Gastroesophageal sphincter (tissue), 4 donors: Measurements from ENCODE around the gene SV2C. TPM values are rescaled to one million over a fixed set of nuclear protein-coding genes. Genes with fewer than 3 reads are reported as not detected.

Source experiments
- ATAC-seq: fragments of 150-250 bp; one replicate; pipeline ENCODE4 v1.9.1; 2016; ENCODE audit warnings: mild to moderate bottlenecking, moderate library complexity
- H3K27ac ChIP-seq, 4 donors: fragments of 200-600 bp; sonication (generic) in 3 of 4; 1 replicate in 3 of 4; 2 replicates in 1 of 4; pipeline ENCODE4 v1.5.1; 2016 to 2019
- H3K27me3 ChIP-seq: fragments of 200-600 bp; sonication (generic); one replicate; pipeline ENCODE4 v1.5.1; 2019
- H3K36me3 ChIP-seq, 2 donors: fragments of 200-600 bp; sonication (generic); one replicate each; pipeline ENCODE4 v1.5.1; 2019; ENCODE audit warnings: control low read depth in 1 of 2
- H3K4me1 ChIP-seq, 3 donors: fragments of 200-600 bp; sonication (generic); 1 replicate in 2 of 3; 2 replicates in 1 of 3; pipeline ENCODE4 v1.5.1; 2016 to 2019; ENCODE audit warnings: control low read depth in 2 of 3
- H3K4me3 ChIP-seq, 2 donors: fragments of 200-600 bp; sonication (generic); one replicate each; pipeline ENCODE4 v1.5.1; 2019; ENCODE audit warnings: mild to moderate bottlenecking in 1 of 2, moderate library complexity in 1 of 2
- H3K9me3 ChIP-seq, 3 donors: fragments of 200-600 bp; sonication (generic); one replicate each; pipeline ENCODE4 v1.5.1; 2017 to 2019; ENCODE audit warnings: control low read depth in 2 of 3
- CTCF ChIP-seq, 4 experiments: fragments of 200-600 bp in 2 of 4; fragments of 450-650 bp in 2 of 4; sonication (generic) in 1 of 4; IDR thresholded peaks; one replicate each; pipeline ENCODE4 v1.5.1; 2017 to 2019; ENCODE audit warnings: antibody characterized with exemption in 4 of 4, mild to moderate bottlenecking in 2 of 4, moderate library complexity in 2 of 4
- EP300 ChIP-seq: sonication (generic); formaldehyde crosslinking; IDR thresholded peaks from one replicate; pipeline ENCODE4 v1.6.1; 2017; ENCODE audit warnings: antibody characterized with exemption, mild to moderate bottlenecking
- POLR2A ChIP-seq, 2 donors: fragments of 450-650 bp; IDR thresholded peaks; one replicate each; pipeline ENCODE4 v1.6.1; 2017; ENCODE audit warnings: antibody characterized with exemption in 2 of 2, mild to moderate bottlenecking in 2 of 2, moderate library complexity in 1 of 2
- POLR2AphosphoS5 ChIP-seq: sonication (generic); formaldehyde crosslinking; IDR thresholded peaks from one replicate; pipeline ENCODE4 v1.6.1; 2017; ENCODE audit warnings: antibody characterized with exemption
- WGBS, 2 donors: methylation state at CpG; one replicate each; pipeline ENCODE4 v1.1.5; 2018; ENCODE audit warnings: low coverage in 1 of 2; 5-methylcytosine and 5-hydroxymethylcytosine counted together
- total RNA-seq, 4 donors: library from RNA; depleted of rRNA; stranded (reverse); fragments of >200 nt; gene quantifications; one replicate each; pipeline ENCODE4 v1.1.0, GENCODE V29; 2016

The SV2C gene
- total RNA-seq, 4 donors from 2014 or later, result 0.16 to 0.67 (median 0.39) TPM

- no peak overlapping the region for H3K27ac ChIP-seq
- no peaks in the 10 kb centered on the region for H3K27me3 ChIP-seq
- H3K36me3 ChIP-seq, result no peaks in the 10 kb centered on the region
- no peaks in the 10 kb centered on the region for H3K4me1 ChIP-seq
- H3K4me3 ChIP-seq, result no peak overlapping the region
- TF ChIP-seq EP300 (no peak), POLR2AphosphoS5 (no peak), CTCF (IDR thresholded peaks at IDR 0.05) (no peak), POLR2A (IDR thresholded peaks at IDR 0.05) (no peak)
- ATAC-seq, result no peak
- 87 to 89% methylated on average over 3 of the region's 3 CpGs for WGBS, 2 donors
- H3K9me3 ChIP-seq, result no peaks in the 10 kb centered on the region
Observed at GRCh38 chr5:76290321-76290757, 207.2 kb downstream of the SV2C start.

GRCh38 chr5:76291305-76292077 lies 208.3 kb downstream of the SV2C start:
- Histone ChIP-seq H3K9me3 (no peaks in the 10 kb centered on the region), H3K36me3 (no peaks in the 10 kb centered on the region), H3K27me3 (no peaks in the 10 kb centered on the region), H3K4me1 (no peaks in the 10 kb centered on the region), H3K4me3 (no peak overlapping the region), H3K27ac (no peak overlapping the region)
- no peak for TF ChIP-seq POLR2AphosphoS5
- TF ChIP-seq EP300, result no peak
- no peak for TF ChIP-seq CTCF (IDR thresholded peaks at IDR 0.05)
- no peak for TF ChIP-seq POLR2A (IDR thresholded peaks at IDR 0.05)
- WGBS, 2 donors, result 53 to 88% methylated on average over 4 to 6 of the region's 8 CpGs
- ATAC-seq, result no peak

GRCh38 chr5:76292620-76293322 lies 209.6 kb downstream of the SV2C start:
- Histone ChIP-seq H3K27ac (no peak overlapping the region), H3K4me1 (no peaks in the 10 kb centered on the region), H3K9me3 (no peaks in the 10 kb centered on the region), H3K27me3 (no peaks in the 10 kb centered on the region), H3K36me3 (no peaks in the 10 kb centered on the region), H3K4me3 (no peak overlapping the region)
- ATAC-seq, result no peak
- TF ChIP-seq CTCF (IDR thresholded peaks at IDR 0.05) (no peak), POLR2AphosphoS5 (no peak), EP300 (no peak), POLR2A (IDR thresholded peaks at IDR 0.05) (no peak)
- WGBS, 2 donors, result 65 to 83% methylated on average over 2 of the region's 2 CpGs

GRCh38 chr5:76294573-76294972 lies 211.4 kb downstream of the SV2C start:
- Histone ChIP-seq H3K27ac (no peak overlapping the region), H3K4me1 (no peaks in the 10 kb centered on the region), H3K9me3 (no peaks in the 10 kb centered on the region), H3K27me3 (no peaks in the 10 kb centered on the region), H3K4me3 (no peak overlapping the region), H3K36me3 (no peaks in the 10 kb centered on the region)
- TF ChIP-seq POLR2AphosphoS5 (no peak), CTCF (IDR thresholded peaks at IDR 0.05) (no peak)
- WGBS, 2 donors, result 43 to 74% methylated on average over 2 to 3 of the region's 4 CpGs
- ATAC-seq, result no peak

- H3K4me3 ChIP-seq, result no peak overlapping the region
- TF ChIP-seq POLR2A (IDR thresholded peaks at IDR 0.05) (no peak), POLR2AphosphoS5 (no peak), EP300 (no peak), CTCF (IDR thresholded peaks at IDR 0.05) (no peak)
- 88% methylated on average over 1 of the region's 1 CpG; no CpG with 5 or more reads in 1 of the 2 donors for WGBS, 2 donors
- no peaks in the 10 kb centered on the region for H3K36me3 ChIP-seq
- no peaks in the 10 kb centered on the region for H3K4me1 ChIP-seq
- no peaks in the 10 kb centered on the region for H3K9me3 ChIP-seq
- no peaks in the 10 kb centered on the region for H3K27me3 ChIP-seq
- H3K27ac ChIP-seq, result no peak overlapping the region
- ATAC-seq, result no peak
Observed at GRCh38 chr5:76298852-76299251, 215.7 kb downstream of the SV2C start.
